ENCODE results near the gene LPIN2.

Gene LPIN2

GRCh38 chr18:2965797-2966196 is 47.1 kb downstream of the LPIN2 start:
- DNase-seq (ENCODE audit: low read depth in 2 of 2, low spot score in 1 of 2) = no peak

GRCh38 chr18:2964361-2965010 is 48.5 kb downstream of the LPIN2 start:
- DNase-seq (ENCODE audit: low read depth in 2 of 2, low spot score in 1 of 2) = no peak
